Activated CD8-positive, alpha-beta memory T cell treated with anti-CD3 and anti-CD28 coated beads, Interleukin-2, amount 50 U/mL, for 1 hour (primary cell): ENCODE measurements around the gene C6orf52.
"Not testable (repeated sequence)": the region's sequence is repeated elsewhere in the genome, so short reads cannot be mapped to it uniquely, and the experiment has no call there.

Experiments used
- DNase-seq: peaks from one replicate; pipeline ENCODE4 v3.0.0-alpha.2; 2020; ENCODE audit errors: extremely low read depth

Gene C6orf52

GRCh38 chr6:10696655-10697054 is 2.2 kb upstream of the C6orf52 start:
- DNase-seq: no peak

- no peak for DNase-seq
Observed at GRCh38 chr6:10695086-10695657, 756 bp upstream of the C6orf52 start.

- DNase-seq: no peak
Observed at GRCh38 chr6:10692965-10693538, 1.4 kb downstream of the C6orf52 start.

GRCh38 chr6:10690651-10691445 is 3.6 kb downstream of the C6orf52 start:
- no peak for DNase-seq

- no peak for DNase-seq
Observed at GRCh38 chr6:10687582-10687981, 6.8 kb downstream of the C6orf52 start.

GRCh38 chr6:10686901-10687300 is 7.5 kb downstream of the C6orf52 start:
- no peak for DNase-seq

- DNase-seq: no peak
Observed at GRCh38 chr6:10685092-10685915, 9.1 kb downstream of the C6orf52 start.

- DNase-seq: no peak
Observed at GRCh38 chr6:10684618-10685017, 9.8 kb downstream of the C6orf52 start.

- DNase-seq: no peak
Observed at GRCh38 chr6:10682355-10682988, 11.9 kb downstream of the C6orf52 start.

GRCh38 chr6:10681795-10682194 is 12.6 kb downstream of the C6orf52 start:
- no peak for DNase-seq

- DNase-seq: no peak
Observed at GRCh38 chr6:10678456-10678855, 16.0 kb downstream of the C6orf52 start.

GRCh38 chr6:10676403-10676802 is 18.0 kb downstream of the C6orf52 start:
- no peak for DNase-seq

GRCh38 chr6:10668126-10668917 is 26.1 kb downstream of the C6orf52 start:
- no peak for DNase-seq

GRCh38 chr6:10665595-10665994 is 28.8 kb downstream of the C6orf52 start:
- DNase-seq: not testable (repeated sequence)

GRCh38 chr6:10662742-10663141 is 31.7 kb downstream of the C6orf52 start:
- no peak for DNase-seq

GRCh38 chr6:10662207-10662606 is 32.2 kb downstream of the C6orf52 start:
- no peak for DNase-seq

GRCh38 chr6:10660431-10661191 is 33.8 kb downstream of the C6orf52 start:
- not testable (repeated sequence) for DNase-seq

GRCh38 chr6:10659699-10660348 is 34.6 kb downstream of the C6orf52 start:
- no peak for DNase-seq

GRCh38 chr6:10658910-10659698 is 35.3 kb downstream of the C6orf52 start:
- no peak for DNase-seq
